ENCODE measurements around the gene ZNF565. TPM values are rescaled to one million over a fixed set of nuclear protein-coding genes. Genes with fewer than 3 reads are reported as not detected.
"Not testable (repeated sequence)": the region's sequence is repeated elsewhere in the genome, so short reads cannot be mapped to it uniquely, and the experiment has no call there.

The ZNF565 gene
- 2.4 and 6.5 TPM in 2 replicates for total RNA-seq

GRCh38 chr19:36214386-36215275, at the start of gene ZNF565, which contains the start of gene ZNF146:
Gene ZNF565 (minus strand): TSS chr19:36214665. CDS start chr19:36201985, 12,680 bp downstream.
Gene ZNF146 (plus strand): TSS chr19:36215106. CDS start chr19:36236441, 21,335 bp downstream.
- DNase-seq: peak; percentile 99

GRCh38 chr19:36259211-36259610, 44.7 kb upstream of the ZNF565 start:
- no peak for DNase-seq

DNA sequence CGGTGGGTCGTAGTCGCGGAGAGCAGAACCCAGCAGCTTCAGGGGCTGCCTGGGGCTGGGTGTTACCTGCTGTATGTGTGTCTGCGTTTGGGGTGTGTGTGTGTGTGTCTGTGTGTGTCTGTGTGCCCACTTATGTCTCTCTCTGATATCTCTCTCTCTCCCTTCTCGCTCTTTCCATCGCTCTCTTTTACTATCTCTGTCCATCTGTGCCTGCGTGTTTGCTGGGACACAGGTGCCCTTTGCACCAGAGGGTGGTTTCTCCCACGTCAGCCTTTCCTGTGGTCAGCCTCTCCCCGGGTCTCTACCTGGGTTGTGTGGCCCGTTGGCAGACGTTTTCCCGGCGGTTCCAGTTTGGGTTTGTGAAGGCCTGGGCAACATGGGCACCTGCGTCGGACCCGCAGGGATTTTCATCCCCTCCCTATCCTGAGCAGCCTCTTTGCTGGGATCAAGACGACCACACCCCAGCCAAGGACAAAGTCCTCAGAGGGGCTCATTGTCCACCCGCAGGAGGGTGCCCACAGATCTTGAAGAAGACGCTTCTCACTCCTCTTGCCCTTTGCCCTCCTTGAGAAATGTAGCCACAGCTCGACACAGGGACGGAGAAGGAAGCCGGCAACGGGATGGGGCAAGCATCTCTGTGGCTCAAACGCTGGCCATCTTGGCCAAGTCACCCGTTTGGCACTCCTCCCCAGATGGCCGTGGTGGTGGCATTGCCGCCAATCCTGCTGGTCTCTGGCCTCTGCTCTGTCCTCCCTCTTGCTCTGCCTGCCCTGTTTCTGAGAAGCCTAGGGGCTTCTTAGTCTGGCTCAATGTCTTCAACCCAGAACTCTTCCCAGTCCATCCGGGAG, 43.8 kb upstream of the ZNF565 start:
- DNase-seq: no peak

GRCh38 chr19:36257520-36257876, 43.0 kb upstream of the ZNF565 start:
- DNase-seq: peak; percentile 31

- peak; percentile 3 for DNase-seq
These were observed 42.5 kb upstream of the ZNF565 start for GRCh38 chr19:36256853-36257519.

- no peak for DNase-seq
These were observed 41.6 kb upstream of the ZNF565 start for GRCh38 chr19:36256064-36256463.

- no peak for DNase-seq
These were observed 40.9 kb upstream of the ZNF565 start for GRCh38 chr19:36255316-36255715.

DNA sequence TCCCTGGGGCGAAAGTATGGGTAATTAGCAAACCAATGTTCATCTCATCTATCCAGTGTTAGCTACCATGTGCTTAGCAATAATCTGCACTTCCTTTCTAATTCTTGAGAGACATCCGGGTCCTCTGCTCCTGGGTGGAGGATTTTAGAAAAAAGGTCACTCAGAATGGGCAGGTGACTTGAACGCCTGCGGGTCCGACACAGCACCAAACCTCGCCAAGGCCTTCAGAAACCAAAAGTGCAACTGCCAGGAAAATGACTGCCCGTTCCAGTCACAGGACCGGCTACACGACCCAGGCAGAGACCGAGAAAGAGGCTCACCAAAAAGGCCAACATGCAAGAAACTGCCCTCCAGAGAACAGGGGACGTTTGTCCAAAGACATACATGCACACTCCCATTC, 40.4 kb upstream of the ZNF565 start:
- DNase-seq: no peak

- DNase-seq: no peak
These were observed 37.6 kb upstream of the ZNF565 start for GRCh38 chr19:36252047-36252446.

GRCh38 chr19:36246006-36246481, 31.6 kb upstream of the ZNF565 start:
- DNase-seq: peak; percentile 4

DNA sequence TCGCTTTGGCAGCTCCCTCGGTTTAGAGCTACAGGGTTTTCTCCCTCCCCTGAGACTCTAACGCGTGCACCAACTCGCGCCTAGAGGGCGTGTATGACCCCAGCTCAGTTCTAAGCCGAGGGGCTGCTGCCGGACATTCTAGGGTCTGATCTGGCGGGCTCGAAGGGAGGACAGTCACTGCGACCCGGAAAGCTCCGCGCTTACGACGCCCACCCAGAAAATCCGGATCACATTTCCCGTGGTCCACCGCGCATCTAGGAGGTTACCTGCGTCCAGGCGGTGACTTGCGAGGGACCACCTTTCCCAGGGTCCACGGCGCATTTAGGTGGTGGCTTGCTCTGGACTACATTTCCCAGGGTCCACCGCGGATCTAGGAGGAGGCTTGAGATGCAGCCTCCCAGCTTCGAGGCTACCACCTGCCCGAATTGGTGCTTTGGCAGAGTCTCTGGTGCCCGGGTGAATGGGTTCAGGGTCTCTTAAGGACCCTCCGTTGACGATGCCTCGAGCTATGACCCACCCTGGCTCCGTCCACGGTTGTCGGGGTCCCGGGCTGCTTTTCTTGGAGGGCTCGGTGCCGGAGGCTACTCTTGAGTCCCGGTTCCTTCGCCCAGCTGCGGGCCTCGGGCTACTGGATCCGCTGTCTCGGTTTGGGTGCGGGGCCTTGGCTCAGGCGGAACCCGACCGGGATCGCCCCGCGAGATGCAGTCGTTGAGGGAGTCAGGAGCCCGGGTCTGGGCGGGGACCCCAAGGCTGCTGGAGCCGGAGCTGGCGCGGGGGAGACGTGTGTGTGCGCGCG, 30.9 kb upstream of the ZNF565 start:
- peak; percentile 16 for DNase-seq

DNA sequence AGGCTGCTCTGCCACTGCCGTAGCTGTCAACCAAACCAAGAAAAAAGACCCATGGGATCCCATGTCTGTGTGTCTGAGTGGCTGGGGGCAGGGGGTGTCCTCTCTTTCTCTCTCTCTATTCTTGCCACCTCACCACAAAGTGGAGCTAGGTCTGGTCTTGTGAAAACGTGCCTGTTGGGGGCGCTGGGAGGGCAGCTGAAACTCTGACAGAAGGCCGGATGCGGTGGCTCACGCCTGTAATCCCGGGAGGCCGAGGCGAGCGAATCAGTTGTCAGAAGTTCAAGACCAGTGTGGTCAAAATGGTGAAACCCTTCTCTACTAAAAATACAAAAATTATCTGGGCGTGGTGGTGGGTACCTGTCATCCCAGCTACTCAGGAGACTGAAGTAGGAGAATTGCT, 29.6 kb upstream of the ZNF565 start:
- no peak for DNase-seq

GRCh38 chr19:36236946-36237310, 22.5 kb upstream of the ZNF565 start:
- no peak for DNase-seq

DNA sequence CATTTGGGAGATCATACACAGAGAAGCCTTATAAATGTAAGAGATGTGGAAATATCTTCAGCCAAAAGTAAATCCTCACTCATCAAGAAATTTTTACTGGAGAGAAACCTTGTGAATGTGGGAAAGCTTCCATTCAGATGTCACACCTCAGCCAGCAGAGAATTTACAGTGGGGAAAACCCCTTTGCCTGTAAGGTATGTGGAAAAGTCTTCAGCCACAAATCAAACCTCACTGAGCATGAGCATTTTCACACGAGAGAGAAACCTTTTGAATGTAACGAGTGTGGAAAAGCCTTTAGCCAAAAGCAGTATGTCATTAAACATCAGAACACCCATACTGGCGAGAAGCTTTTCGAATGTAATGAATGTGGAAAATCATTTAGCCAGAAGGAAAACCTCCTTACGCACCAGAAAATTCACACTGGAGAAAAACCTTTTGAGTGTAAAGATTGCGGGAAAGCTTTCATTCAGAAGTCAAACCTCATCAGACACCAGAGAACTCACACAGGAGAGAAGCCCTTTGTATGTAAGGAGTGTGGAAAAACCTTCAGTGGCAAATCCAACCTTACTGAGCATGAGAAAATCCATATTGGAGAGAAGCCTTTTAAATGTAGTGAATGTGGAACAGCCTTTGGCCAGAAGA, 22.0 kb upstream of the ZNF565 start:
- no peak for DNase-seq

GRCh38 chr19:36233626-36234025, 19.2 kb upstream of the ZNF565 start:
- not testable (repeated sequence) for DNase-seq

DNA sequence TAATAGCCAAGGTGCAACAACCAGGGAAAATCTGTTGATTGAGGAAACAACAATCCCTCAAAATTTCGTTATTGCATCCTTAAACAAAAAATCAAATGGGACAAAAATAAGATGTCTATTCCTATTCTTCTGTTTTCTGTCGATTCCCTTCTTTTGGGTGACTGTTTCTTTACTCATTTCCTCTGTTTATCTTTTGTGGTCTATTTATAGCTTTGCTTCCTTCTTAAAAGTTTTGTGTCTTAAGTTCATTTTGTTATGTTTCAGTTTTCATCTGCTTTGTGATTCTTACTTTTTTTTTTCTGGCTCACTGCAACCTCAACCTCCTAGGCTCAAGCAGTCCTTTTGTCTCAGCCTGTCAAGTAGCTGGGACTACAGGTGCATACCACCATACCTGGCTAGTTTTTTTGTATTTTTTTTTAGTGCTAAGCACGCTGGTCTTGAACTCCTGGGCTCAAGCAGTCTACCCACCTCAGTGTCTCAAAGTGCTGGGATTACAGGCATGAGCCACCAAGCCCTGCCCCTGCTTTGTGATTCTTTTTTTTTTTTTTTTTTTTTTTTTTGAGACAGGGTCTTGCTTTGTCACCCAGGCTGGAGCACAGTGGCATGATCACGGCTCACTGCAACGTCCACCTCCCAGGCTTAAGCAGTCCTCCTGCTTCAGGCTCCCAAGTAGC, 10.9 kb upstream of the ZNF565 start:
- DNase-seq: peak; percentile 50

DNA sequence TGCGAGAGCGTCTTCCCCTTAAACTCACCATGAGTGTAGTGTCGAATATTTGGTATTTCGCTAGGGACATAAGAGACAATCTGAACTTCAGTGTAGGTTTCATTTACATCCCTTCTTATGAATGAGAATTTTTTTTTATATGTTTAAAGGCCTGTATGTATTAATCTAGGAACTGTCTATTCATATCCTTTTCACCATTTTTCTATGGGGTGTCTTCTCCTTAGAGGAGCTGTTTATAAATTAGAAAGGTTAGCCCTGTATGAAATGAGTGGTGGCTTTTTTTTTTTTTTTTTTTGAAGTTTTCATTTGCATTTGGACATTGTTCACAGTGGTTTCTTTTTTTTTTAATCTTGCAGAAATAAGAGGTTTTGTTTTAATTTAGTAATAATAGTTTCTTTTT, 8.0 kb upstream of the ZNF565 start:
- DNase-seq: no peak

DNA sequence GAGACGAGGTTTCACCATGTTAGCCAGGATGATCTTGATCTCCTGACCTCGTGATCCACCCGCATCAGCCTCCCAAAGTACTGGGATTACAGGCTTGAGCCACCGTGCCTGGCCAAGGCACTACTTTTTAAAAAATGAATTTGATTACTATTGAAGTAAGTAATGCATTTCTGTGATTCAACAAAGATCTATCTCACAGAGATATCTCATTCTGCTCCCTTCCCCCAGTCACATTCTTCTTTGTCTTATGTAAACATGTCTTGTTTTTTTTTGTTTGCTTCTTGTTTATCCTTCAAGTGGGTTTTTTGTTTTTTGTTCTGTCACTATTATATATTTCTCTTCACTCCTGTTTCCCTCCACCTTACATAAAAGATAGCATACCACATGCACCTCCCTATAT, 7.0 kb upstream of the ZNF565 start:
- no peak for DNase-seq

- DNase-seq: peak; percentile 62
These were observed 1.0 kb upstream of the ZNF565 start for GRCh38 chr19:36215276-36216123.

DNA sequence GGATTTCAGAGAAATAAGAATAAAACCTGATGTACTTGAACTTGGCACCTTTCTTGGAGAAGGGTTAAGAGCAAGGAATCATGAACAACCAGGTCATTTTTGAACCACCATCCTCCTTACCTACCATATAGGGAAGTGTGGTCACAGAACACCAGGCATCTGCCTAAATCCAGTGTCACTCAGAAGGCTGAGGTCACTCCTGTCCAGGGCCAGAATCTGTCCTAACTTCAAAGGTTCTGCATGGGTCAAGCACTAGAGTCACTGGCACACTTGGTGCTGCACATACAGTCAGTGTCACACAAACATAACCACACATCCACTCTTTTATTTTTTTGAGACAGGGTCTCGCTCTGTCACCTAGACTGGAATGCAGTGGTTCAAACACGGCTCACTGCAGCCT, 1.6 kb downstream of the ZNF565 start:
- DNase-seq: no peak

Measured in dermis blood vessel endothelial cell (primary cell).